GM12873 (cell line): ENCODE results near the gene DISP2.

Experiments
- TF ChIP-seq, protein P1 (sequence below): IDR thresholded peaks from 2 replicates; pipeline ENCODE4 v1.5.1; 2012; ENCODE audit warnings: low read depth, mild to moderate bottlenecking, moderate library complexity, low read length, control low read depth; ENCODE audit not compliant: insufficient read depth; ENCODE audit errors: missing control alignments

The DISP2 gene, protein sequence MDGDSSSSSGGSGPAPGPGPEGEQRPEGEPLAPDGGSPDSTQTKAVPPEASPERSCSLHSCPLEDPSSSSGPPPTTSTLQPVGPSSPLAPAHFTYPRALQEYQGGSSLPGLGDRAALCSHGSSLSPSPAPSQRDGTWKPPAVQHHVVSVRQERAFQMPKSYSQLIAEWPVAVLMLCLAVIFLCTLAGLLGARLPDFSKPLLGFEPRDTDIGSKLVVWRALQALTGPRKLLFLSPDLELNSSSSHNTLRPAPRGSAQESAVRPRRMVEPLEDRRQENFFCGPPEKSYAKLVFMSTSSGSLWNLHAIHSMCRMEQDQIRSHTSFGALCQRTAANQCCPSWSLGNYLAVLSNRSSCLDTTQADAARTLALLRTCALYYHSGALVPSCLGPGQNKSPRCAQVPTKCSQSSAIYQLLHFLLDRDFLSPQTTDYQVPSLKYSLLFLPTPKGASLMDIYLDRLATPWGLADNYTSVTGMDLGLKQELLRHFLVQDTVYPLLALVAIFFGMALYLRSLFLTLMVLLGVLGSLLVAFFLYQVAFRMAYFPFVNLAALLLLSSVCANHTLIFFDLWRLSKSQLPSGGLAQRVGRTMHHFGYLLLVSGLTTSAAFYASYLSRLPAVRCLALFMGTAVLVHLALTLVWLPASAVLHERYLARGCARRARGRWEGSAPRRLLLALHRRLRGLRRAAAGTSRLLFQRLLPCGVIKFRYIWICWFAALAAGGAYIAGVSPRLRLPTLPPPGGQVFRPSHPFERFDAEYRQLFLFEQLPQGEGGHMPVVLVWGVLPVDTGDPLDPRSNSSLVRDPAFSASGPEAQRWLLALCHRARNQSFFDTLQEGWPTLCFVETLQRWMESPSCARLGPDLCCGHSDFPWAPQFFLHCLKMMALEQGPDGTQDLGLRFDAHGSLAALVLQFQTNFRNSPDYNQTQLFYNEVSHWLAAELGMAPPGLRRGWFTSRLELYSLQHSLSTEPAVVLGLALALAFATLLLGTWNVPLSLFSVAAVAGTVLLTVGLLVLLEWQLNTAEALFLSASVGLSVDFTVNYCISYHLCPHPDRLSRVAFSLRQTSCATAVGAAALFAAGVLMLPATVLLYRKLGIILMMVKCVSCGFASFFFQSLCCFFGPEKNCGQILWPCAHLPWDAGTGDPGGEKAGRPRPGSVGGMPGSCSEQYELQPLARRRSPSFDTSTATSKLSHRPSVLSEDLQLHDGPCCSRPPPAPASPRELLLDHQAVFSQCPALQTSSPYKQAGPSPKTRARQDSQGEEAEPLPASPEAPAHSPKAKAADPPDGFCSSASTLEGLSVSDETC (N-terminal part only)

DNA sequence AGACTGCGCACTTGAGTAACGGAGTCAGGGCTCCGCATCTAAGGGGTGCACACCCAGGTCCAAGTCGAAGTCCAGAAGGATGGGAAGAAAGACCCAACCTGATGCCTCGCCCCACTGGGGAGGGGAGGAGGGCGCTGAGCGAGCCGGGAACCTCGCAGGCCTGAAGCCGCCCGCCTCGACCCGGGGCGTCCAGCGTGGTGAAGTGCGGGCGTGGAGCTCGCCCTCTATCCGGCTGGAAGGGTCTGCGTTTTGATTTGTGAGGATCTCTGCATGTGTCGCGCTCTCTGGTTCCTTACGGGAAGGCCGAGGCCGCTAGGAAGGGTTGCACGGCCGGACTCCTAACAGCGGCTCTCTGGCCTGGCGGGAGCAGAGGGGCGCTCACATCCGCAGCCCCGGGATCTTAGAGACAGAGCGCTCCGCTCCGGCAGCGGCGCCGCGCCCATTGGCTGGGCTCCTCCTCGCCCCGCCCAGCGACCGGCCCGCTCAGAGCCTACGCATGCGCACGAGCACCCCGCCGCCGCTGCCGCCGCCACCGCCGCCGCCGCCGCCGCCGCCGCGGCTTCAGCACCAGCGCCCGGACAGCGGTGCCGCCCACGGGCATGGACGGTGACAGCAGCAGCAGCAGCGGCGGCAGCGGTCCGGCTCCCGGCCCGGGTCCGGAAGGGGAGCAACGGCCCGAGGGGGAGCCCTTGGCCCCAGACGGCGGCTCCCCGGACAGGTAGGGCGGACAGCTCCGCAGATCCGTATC is at the start of gene DISP2:
DISP2 (plus strand) TSS at position 497 of the 748 bp plus-strand sequence; CDS start at position 600, 103 bp downstream.
- TF ChIP-seq, protein P1, sequence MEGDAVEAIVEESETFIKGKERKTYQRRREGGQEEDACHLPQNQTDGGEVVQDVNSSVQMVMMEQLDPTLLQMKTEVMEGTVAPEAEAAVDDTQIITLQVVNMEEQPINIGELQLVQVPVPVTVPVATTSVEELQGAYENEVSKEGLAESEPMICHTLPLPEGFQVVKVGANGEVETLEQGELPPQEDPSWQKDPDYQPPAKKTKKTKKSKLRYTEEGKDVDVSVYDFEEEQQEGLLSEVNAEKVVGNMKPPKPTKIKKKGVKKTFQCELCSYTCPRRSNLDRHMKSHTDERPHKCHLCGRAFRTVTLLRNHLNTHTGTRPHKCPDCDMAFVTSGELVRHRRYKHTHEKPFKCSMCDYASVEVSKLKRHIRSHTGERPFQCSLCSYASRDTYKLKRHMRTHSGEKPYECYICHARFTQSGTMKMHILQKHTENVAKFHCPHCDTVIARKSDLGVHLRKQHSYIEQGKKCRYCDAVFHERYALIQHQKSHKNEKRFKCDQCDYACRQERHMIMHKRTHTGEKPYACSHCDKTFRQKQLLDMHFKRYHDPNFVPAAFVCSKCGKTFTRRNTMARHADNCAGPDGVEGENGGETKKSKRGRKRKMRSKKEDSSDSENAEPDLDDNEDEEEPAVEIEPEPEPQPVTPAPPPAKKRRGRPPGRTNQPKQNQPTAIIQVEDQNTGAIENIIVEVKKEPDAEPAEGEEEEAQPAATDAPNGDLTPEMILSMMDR = no peak

DNA sequence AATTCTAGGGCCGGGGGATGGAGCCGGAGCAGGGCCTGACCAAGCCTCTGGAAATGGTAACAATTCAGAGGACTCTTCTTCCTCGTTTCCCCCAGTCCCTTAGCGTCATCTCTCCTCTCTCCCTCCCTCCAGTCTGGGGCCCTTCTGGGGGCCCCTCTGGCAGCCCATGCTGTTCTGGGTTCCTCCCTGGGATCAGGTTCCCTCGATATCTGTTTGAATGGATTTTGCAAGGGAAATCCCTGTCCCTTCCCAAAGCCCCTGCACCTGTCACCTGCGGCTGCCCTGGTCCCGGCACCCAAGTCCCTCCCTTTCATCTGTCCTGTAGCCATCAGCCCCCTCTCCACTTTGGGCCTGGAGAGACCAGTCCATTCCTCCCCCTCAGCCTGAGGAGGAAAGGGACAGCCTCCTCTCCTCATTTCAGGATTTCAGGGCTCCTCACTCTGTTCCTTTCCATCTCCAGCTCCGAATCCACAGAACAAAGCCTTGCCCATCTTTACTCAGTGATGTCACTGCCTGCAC is 48.6 kb upstream of the DISP2 start:
- TF ChIP-seq, protein P1 = no peak

DNA sequence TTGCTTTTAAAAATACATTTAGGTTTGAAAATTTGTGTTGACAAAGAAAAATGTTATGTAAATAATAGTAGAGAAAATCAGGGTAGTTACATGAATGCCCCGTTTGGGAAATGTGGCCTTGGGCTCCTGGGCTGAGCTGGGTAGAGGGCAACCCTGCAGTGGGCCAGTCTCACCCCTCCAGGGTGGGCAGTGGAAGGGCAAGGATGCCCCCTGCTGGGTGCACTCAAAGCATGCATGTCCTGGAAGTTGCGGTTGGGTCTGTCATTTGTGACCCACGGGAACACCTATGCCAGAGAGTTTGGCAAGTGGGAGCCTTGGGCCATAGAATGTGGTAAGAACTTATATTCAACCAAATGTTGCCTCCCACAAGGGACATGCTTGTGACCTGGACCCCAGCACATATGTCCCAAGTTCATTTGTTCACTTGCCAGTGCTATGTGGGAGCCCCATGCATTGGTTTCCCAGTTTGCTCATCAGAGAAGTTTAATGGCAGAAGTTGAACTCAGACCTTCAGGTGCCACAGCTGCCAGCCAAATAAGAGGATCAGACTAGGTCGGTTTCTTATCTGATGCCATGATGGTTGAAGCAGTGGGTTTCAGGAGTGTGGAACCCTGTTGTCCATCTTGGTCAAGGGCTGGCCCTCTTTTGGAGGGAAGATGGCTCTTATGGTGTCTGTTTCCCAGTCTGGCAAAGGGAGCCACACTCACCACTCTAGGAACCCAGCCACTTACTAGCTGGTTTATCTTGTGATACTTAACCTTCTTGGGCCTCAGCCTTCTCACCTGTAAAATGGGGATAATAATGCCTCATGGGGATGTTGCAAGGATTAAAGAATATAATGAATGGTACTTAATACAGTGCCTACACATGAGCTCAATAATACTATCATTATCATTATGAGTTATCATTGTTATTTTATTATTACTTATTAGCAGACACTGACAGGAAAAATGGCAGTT is 47.7 kb upstream of the DISP2 start:
- TF ChIP-seq, protein P1 = peak; percentile 88

DNA sequence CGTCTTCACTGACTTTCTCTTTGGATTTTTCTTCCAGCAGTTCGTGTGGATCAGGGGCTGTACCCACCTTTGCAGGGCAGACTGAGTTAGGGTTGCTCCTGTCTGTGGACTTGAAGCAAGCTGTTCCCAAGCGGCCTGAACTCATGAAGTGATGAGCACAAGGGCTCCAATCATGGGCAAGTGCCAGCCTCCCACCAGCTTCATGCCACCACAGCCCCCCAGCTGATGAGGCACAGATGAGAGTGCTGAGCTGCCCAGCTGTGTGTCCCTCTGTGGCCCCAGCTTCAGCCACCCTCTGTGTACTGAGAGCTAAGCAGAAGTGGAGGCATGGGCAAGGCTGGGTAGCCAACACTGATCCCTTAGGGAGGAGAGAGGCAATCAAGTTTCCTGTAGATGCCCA is 47.0 kb upstream of the DISP2 start:
- TF ChIP-seq, protein P1 = no peak

DNA sequence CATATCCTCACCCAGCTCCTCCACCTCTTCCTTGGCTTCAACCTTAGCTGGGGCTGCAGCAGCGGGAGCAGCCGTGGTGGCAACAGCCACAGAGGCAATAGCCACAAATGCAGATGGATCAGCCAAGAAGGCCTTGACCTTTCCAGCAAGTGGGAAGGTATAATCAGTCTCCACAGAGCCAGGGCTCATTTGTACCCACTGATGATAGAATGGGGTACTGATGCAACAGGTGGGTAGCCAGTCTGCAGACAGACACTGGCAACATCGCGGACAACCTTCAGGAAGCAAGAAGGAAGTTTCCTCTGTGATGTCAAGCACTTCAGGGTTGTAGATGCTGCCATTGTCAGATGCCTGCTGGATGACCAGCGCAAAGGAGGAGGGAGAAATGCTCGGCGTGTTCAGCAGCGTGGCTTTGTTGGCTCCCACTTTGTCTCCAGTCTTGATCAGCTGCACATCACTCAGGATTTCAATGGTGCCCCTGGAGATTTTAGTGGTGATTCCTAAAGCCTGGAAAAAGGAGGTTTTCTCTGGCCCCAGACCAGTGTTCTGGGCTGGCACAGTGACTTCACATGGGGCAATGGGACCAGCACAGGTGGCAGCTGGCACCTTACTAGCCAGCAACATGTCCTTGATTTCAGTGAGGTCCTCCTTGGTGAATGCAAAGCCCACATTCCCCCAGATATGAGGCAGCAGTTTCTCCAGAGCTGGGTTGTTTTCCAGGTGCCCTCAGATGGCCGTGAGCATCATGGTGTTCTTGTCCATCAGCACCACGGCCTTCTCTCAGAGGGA is 45.5 kb upstream of the DISP2 start:
- TF ChIP-seq, protein P1 = no peak
